Testis (tissue), 3 donors: ENCODE data around the gene JMJD7. TPM values are rescaled to one million over a fixed set of nuclear protein-coding genes. Genes with fewer than 3 reads are reported as not detected.

Experiments
- DNase-seq: peaks from one replicate; pipeline ENCODE4 v3.0.0-alpha.2; 2019
- H3K27ac ChIP-seq, 2 donors: fragments of 200-600 bp; sonication (generic); one replicate each; pipeline ENCODE4 v1.5.1; 2019
- H3K27me3 ChIP-seq: fragments of 200-600 bp; sonication (generic); one replicate; pipeline ENCODE4 v1.5.1; 2019
- H3K36me3 ChIP-seq: fragments of 200-600 bp; sonication (generic); one replicate; pipeline ENCODE4 v1.5.1; 2017; ENCODE audit warnings: low read depth; ENCODE audit errors: missing control alignments
- H3K4me1 ChIP-seq: fragments of 200-600 bp; sonication (generic); one replicate; pipeline ENCODE4 v1.5.1; 2019
- H3K4me3 ChIP-seq, 2 donors: fragments of 200-600 bp; sonication (generic); one replicate each; pipeline ENCODE4 v1.5.1; 2017 to 2019
- H3K9me3 ChIP-seq: fragments of 200-600 bp; sonication (generic); one replicate; pipeline ENCODE4 v1.5.1; 2017
- POLR2A ChIP-seq: fragments of 450-650 bp; IDR thresholded peaks from one replicate; pipeline ENCODE4 v1.6.1; 2017; ENCODE audit warnings: antibody characterized with exemption, mild to moderate bottlenecking, moderate library complexity
- WGBS, 2 donors: methylation state at CpG; one replicate each; pipeline ENCODE4 v1.1.5; 2018; 5-methylcytosine and 5-hydroxymethylcytosine counted together
- intact Hi-C: fragments of 100-400 bp; cut with DNase I; formaldehyde crosslinking; loops from one replicate; pipeline ENCODE4 v1.15.1; 2023; ENCODE audit warnings: low total_unique reads
- polyA plus RNA-seq: library from polyadenylated mRNA; stranded (reverse); fragments of 350-450 nt; fragmentation: Illumina TruSeq; extraction: RNeasy Lipid Tissue Mini Kit (QIAGEN cat#74804); gene quantifications from one replicate; pipeline ENCODE4 v1.2.3, GENCODE V29; 2014; ENCODE audit warnings: low read depth, low replicate concordance; ENCODE audit not compliant: insufficient read depth
- total RNA-seq, 2 donors: library from RNA; depleted of rRNA; stranded (reverse); fragments of >200 nt; gene quantifications; one replicate each; pipeline ENCODE4 v1.2.3, GENCODE V29; 2016
- TF ChIP-seq, protein P1 (sequence below), 3 experiments: fragments of 450-650 bp in 2 of 3; fragments of 200-600 bp in 1 of 3; sonication (generic) in 1 of 3; IDR thresholded peaks; one replicate each; pipeline ENCODE4 v1.5.1; 2016 to 2019; ENCODE audit warnings: antibody characterized with exemption in 3 of 3, mild to moderate bottlenecking in 2 of 3, moderate library complexity in 1 of 3

Gene JMJD7
- total and polyA plus RNA-seq, 3 donors from 2014 or later: 10.5 to 21.6 (median 18.6) TPM

- intact Hi-C loops: no loop called here
- 82 to 88% methylated on average over 6 of the region's 6 CpGs for WGBS, 2 donors
- Histone ChIP-seq H3K4me1 (no peaks in the 10 kb centered on the region), H3K4me3 (no peak overlapping the region), H3K27me3 (no peaks in the 10 kb centered on the region), H3K27ac (no peak overlapping the region), H3K36me3 (no peaks in the 10 kb centered on the region), H3K9me3 (no peaks in the 10 kb centered on the region)
- TF ChIP-seq, protein P1, sequence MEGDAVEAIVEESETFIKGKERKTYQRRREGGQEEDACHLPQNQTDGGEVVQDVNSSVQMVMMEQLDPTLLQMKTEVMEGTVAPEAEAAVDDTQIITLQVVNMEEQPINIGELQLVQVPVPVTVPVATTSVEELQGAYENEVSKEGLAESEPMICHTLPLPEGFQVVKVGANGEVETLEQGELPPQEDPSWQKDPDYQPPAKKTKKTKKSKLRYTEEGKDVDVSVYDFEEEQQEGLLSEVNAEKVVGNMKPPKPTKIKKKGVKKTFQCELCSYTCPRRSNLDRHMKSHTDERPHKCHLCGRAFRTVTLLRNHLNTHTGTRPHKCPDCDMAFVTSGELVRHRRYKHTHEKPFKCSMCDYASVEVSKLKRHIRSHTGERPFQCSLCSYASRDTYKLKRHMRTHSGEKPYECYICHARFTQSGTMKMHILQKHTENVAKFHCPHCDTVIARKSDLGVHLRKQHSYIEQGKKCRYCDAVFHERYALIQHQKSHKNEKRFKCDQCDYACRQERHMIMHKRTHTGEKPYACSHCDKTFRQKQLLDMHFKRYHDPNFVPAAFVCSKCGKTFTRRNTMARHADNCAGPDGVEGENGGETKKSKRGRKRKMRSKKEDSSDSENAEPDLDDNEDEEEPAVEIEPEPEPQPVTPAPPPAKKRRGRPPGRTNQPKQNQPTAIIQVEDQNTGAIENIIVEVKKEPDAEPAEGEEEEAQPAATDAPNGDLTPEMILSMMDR (IDR thresholded peaks at IDR 0.05): no peak
- no peak for TF ChIP-seq POLR2A
- DNase-seq: no peak
These were observed 21.3 kb downstream of the JMJD7 start for GRCh38 chr15:41849204-41849603.

DNA sequence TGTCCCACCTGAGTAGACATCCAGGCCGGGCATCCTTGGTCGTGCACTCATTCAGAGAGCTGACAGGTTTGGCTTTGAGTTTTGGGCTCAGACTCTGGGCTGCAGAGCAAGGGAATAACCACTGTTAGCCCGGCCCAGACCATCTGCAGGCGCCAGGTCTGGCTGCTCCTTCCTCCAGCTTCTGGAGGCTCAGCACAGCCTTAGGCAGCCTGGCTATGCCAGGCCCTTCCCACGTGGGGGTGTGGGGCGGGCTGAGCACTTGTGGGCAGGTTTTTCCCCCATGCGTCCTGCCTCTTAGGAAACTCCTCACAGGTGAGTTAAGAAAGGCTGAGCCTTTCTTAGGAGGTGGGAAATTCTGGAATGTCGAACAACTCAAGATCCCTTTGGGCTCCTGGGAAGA, 22.0 kb downstream of the JMJD7 start:
- 71 to 100% methylated on average over 1 to 8 of the region's 8 CpGs for WGBS, 2 donors
- H3K36me3 ChIP-seq: no peaks in the 10 kb centered on the region
- H3K4me1 ChIP-seq: no peaks in the 10 kb centered on the region
- intact Hi-C loops: no loop called here
- H3K27ac ChIP-seq: no peak overlapping the region
- H3K9me3 ChIP-seq: no peaks in the 10 kb centered on the region
- no peak for TF ChIP-seq POLR2A
- TF ChIP-seq, protein P1 (IDR thresholded peaks at IDR 0.05): no peak
- H3K4me3 ChIP-seq: no peak overlapping the region
- DNase-seq: no peak
- no peaks in the 10 kb centered on the region for H3K27me3 ChIP-seq

DNA sequence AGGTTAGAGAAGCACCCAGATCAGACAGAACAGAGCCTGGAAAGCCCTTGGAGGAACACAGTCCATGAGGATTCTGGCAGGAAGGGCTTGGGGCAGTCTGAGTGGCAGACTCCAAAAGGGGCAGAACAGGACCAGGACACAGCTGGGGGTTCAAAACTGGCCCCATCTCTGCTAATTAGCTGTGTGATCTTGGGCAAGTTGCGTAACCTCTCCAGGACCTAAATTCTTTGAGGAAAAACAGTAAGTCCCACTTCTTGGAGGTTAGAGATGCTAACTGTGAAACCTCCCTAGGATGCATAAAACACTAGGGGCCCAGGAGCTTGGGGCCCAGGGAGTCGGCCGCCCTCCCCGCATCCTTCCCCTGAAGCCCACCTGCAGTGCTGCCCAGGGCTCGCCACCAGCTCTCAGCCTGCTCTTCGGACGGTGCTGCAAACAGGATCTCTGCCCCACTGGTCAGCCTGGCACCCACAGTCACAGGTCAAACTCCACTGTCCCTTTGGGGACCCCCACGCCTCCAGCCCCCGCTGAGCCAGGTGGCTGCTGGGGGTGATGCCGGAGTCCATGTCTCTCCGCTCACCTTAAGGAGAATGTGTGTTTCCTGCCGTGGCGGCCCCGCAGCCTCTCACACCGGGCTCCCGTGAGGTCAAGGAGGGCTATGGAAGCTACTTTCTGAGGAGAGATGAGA, 22.7 kb downstream of the JMJD7 start:
- H3K4me3 ChIP-seq: no peak overlapping the region
- intact Hi-C loops: no loop called here
- no peaks in the 10 kb centered on the region for H3K27me3 ChIP-seq
- TF ChIP-seq, protein P1 (IDR thresholded peaks at IDR 0.05): no peak
- no peak for TF ChIP-seq POLR2A
- no peak for DNase-seq
- 61 to 85% methylated on average over 6 to 13 of the region's 16 CpGs for WGBS, 2 donors
- no peaks in the 10 kb centered on the region for H3K9me3 ChIP-seq
- no peaks in the 10 kb centered on the region for H3K36me3 ChIP-seq
- H3K27ac ChIP-seq: no peak overlapping the region
- H3K4me1 ChIP-seq: peaks cover 5% of the 10 kb centered on the region

GRCh38 chr15:41851167-41851523, 23.3 kb downstream of the JMJD7 start:
- no peak for TF ChIP-seq POLR2A
- TF ChIP-seq, protein P1 (IDR thresholded peaks at IDR 0.05): no peak
- H3K4me1 ChIP-seq: peaks cover 5% of the 10 kb centered on the region
- H3K27me3 ChIP-seq: no peaks in the 10 kb centered on the region
- no peaks in the 10 kb centered on the region for H3K36me3 ChIP-seq
- no peak overlapping the region for H3K4me3 ChIP-seq
- no peak for DNase-seq
- H3K9me3 ChIP-seq: no peaks in the 10 kb centered on the region
- H3K27ac ChIP-seq: no peak overlapping the region
- WGBS, 2 donors: 60 to 70% methylated on average over 1 to 11 of the region's 11 CpGs
- intact Hi-C loops: no loop called here

DNA sequence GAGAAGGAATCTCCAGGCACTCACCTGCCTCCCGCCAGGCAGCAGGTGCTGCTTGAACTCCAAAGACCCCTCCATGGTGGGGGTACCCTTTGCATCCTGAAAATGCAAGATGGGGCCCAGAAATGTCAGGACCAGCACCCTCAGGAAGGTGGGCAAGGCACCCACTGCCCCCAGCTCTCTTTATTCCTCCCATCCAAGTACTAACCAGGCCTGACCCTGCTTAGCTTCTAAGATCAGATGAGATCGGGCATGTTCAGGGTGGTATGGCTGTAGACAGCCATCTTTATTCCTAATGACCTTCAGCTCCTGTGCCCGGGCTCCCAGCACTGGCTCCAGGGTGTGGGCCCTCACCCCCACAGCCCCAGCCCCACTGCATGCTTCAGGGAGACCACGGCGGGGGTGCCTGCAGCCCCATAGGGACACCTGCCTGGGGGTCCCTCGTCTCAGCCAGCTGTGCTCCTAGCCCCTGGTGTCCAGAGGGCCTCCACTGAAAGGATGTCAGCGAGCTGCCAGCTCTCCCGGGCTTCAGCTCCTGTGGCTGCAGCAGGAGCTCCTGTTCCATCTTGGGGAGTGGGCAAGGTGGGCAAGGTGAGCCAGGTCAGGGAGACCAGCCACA, 24.0 kb downstream of the JMJD7 start:
- Histone ChIP-seq H3K4me1 (peaks cover 5% of the 10 kb centered on the region), H3K9me3 (no peaks in the 10 kb centered on the region), H3K27ac (no peak overlapping the region), H3K36me3 (no peaks in the 10 kb centered on the region), H3K27me3 (no peaks in the 10 kb centered on the region), H3K4me3 (no peak overlapping the region)
- TF ChIP-seq POLR2A: no peak
- TF ChIP-seq, protein P1 (IDR thresholded peaks at IDR 0.05): no peak
- DNase-seq: no peak
- intact Hi-C loops: no loop called here
- WGBS, 2 donors: 71 to 72% methylated on average over 1 to 8 of the region's 8 CpGs
